ENCODE data around the gene MRPL41.
"Not testable (repeated sequence)": the region's sequence is repeated elsewhere in the genome, so short reads cannot be mapped to it uniquely, and the experiment has no call there.

The MRPL41 gene

GRCh38 chr9:137554349-137554748 lies 2.7 kb downstream of the MRPL41 start:
- no peak for DNase-seq

- DNase-seq, result no peak
These were observed 3.5 kb downstream of the MRPL41 start for GRCh38 chr9:137555179-137555578.

GRCh38 chr9:137556069-137556838 lies 4.6 kb downstream of the MRPL41 start:
- DNase-seq, result no peak

- no peak for DNase-seq
These were observed 6.4 kb downstream of the MRPL41 start for GRCh38 chr9:137558127-137558526.

GRCh38 chr9:137564134-137564533 lies 12.5 kb downstream of the MRPL41 start:
- no peak for DNase-seq

GRCh38 chr9:137564817-137565411 lies 13.2 kb downstream of the MRPL41 start:
- DNase-seq, result no peak

GRCh38 chr9:137568445-137568844 lies 16.8 kb downstream of the MRPL41 start:
- DNase-seq, result not testable (repeated sequence)

GRCh38 chr9:137569609-137570203 lies 18.0 kb downstream of the MRPL41 start:
- DNase-seq, result no peak

- no peak for DNase-seq
These were observed 18.9 kb downstream of the MRPL41 start for GRCh38 chr9:137570566-137570965.

GRCh38 chr9:137574192-137574591 lies 22.5 kb downstream of the MRPL41 start:
- DNase-seq, result no peak

- no peak for DNase-seq
These were observed 23.7 kb downstream of the MRPL41 start for GRCh38 chr9:137575364-137575715.

GRCh38 chr9:137575716-137576411 lies 24.2 kb downstream of the MRPL41 start:
- DNase-seq, result no peak

GRCh38 chr9:137578518-137579258 lies 27.0 kb downstream of the MRPL41 start, which contains the start of gene DPH7:
TSS of gene DPH7 (minus strand) at chr9:137578925. CDS start at chr9:137578777, 148 bp downstream.
- DNase-seq, result peak; percentile 95

- DNase-seq, result no peak
These were observed 27.6 kb downstream of the MRPL41 start for GRCh38 chr9:137579259-137579604.

- no peak for DNase-seq
These were observed 28.7 kb downstream of the MRPL41 start for GRCh38 chr9:137580209-137580953.

- DNase-seq, result no peak
These were observed 29.3 kb downstream of the MRPL41 start for GRCh38 chr9:137580954-137581322.

GRCh38 chr9:137581361-137582285 lies 29.9 kb downstream of the MRPL41 start:
- no peak for DNase-seq

- no peak for DNase-seq
These were observed 30.7 kb downstream of the MRPL41 start for GRCh38 chr9:137582286-137582860.

GRCh38 chr9:137583347-137583746 lies 31.7 kb downstream of the MRPL41 start:
- DNase-seq, result no peak

GRCh38 chr9:137583957-137584356 lies 32.3 kb downstream of the MRPL41 start:
- DNase-seq, result no peak

GRCh38 chr9:137586854-137587253 lies 35.2 kb downstream of the MRPL41 start:
- no peak for DNase-seq

Measured in NCI-H774 (cell line).